Activated CD4-positive, alpha-beta memory T cell treated with anti-CD3 and anti-CD28 coated beads for 36 hours (primary cell): Measurements from ENCODE around the gene CHST3. TPM values are rescaled to one million over a fixed set of nuclear protein-coding genes. Genes with fewer than 3 reads are reported as not detected.

Source experiments
- CTCF ChIA-PET: fragments of 350-600 bp; sonication (Branson Sonifier 250); formaldehyde crosslinking; loops from one replicate; lab custom pipeline; 2021; ENCODE audit warnings: antibody characterized with exemption, inconsistent platforms; lab: Charles Lee
- POLR2A ChIA-PET: fragments of 350-600 bp; sonication (Branson Sonifier 250); formaldehyde crosslinking; loops from one replicate; lab custom pipeline; 2021; ENCODE audit warnings: antibody characterized with exemption; lab: Charles Lee
- DNase-seq: peaks from one replicate; pipeline ENCODE4 v3.0.0-alpha.2; 2020
- H3K27ac Mint-ChIP-seq: one replicate; pipeline ENCODE4 v1.8.0; 2021; ENCODE audit warnings: mixed read lengths
- H3K27me3 Mint-ChIP-seq: one replicate; pipeline ENCODE4 v1.8.0; 2021; ENCODE audit warnings: mixed read lengths
- H3K36me3 Mint-ChIP-seq: one replicate; pipeline ENCODE4 v1.8.0; 2021; ENCODE audit warnings: mixed read lengths
- H3K4me1 Mint-ChIP-seq: one replicate; pipeline ENCODE4 v1.8.0; 2021; ENCODE audit warnings: low read depth, mixed read lengths
- H3K4me3 Mint-ChIP-seq: one replicate; pipeline ENCODE4 v1.8.0; 2021; ENCODE audit warnings: mild to moderate bottlenecking, mixed read lengths
- H3K9me3 Mint-ChIP-seq: one replicate; pipeline ENCODE4 v1.8.0; 2021; ENCODE audit warnings: mixed read lengths
- intact Hi-C: fragments of 100-400 bp; cut with micrococcal nuclease; formaldehyde crosslinking; loops from one replicate; pipeline ENCODE4 v1.15.1; 2023
- total RNA-seq, 2 experiments: library from RNA; stranded (reverse); gene quantifications; one replicate each; pipeline ENCODE4 v1.2.3, GENCODE V29; 2021

Gene CHST3
- total RNA-seq, 2 experiments from 2014 or later, result 0.19 to 0.31 TPM

GRCh38 chr10:72045586-72045985, 81.4 kb downstream of the CHST3 start:
- no peak overlapping the region for H3K27ac Mint-ChIP-seq

GRCh38 chr10:72048450-72049124, 84.4 kb downstream of the CHST3 start:
- Mint-ChIP-seq H3K27me3 (no peaks in the 10 kb centered on the region), H3K36me3 (no peaks in the 10 kb centered on the region), H3K27ac (no peak overlapping the region), H3K4me1 (peaks cover 4% of the 10 kb centered on the region), H3K9me3 (peaks cover 11% of the 10 kb centered on the region), H3K4me3 (no peak overlapping the region)
- ChIA-PET CTCF (interaction anchor here (0.5 to 9.1 kb wide), 99 partner anchors 8 to 1933 kb away, joined by 3 to 126 read pairs (median 4); partner anchors contain the start of genes ANAPC16, ASCC1, CHST3 and PSAP), POLR2A (interaction anchor here (1.0 kb wide), 2 partner anchors 227 to 287 kb away, joined by 3 to 4 read pairs; no protein-coding TSS in a partner anchor)
- intact Hi-C loops, result loop anchor here (1.0 to 2.0 kb wide), 5 partner anchors 78 to 292 kb away; no protein-coding TSS in a partner anchor
- DNase-seq, result peak; percentile 95

More at GRCh38 chr10:72045586-72045985, 81.4 kb downstream of the CHST3 start:
- CTCF ChIA-PET, result interaction anchor here (1.1 to 9.1 kb wide), 3 partner anchors 148 to 150 kb away, joined by 4 to 126 read pairs (median 4); no protein-coding TSS in a partner anchor
- Mint-ChIP-seq H3K27me3 (no peaks in the 10 kb centered on the region), H3K36me3 (no peaks in the 10 kb centered on the region), H3K4me3 (no peak overlapping the region), H3K4me1 (peaks cover 4% of the 10 kb centered on the region), H3K9me3 (peaks cover 11% of the 10 kb centered on the region)
- DNase-seq, result no peak
- intact Hi-C loops, result no loop called here
- POLR2A ChIA-PET, result no interaction called here

GRCh38 chr10:72049472-72049871, 85.3 kb downstream of the CHST3 start:
- no peak overlapping the region for H3K4me3 Mint-ChIP-seq
- POLR2A ChIA-PET, result interaction anchor here (0.6 kb wide), 1 partner anchor 294 kb away, joined by 6 read pairs; no protein-coding TSS in a partner anchor
- CTCF ChIA-PET, result interaction anchor here (1.0 to 9.1 kb wide), 38 partner anchors 10 to 642 kb away, joined by 3 to 126 read pairs (median 5); partner anchors contain the start of genes ANAPC16, ASCC1, CHST3 and MCU

GRCh38 chr10:72049969-72050781, 86.0 kb downstream of the CHST3 start:
- Mint-ChIP-seq H3K27ac (no peak overlapping the region), H3K27me3 (no peaks in the 10 kb centered on the region), H3K4me3 (no peak overlapping the region), H3K36me3 (no peaks in the 10 kb centered on the region), H3K4me1 (peaks cover 6% of the 10 kb centered on the region), H3K9me3 (peaks cover 11% of the 10 kb centered on the region)
- POLR2A ChIA-PET, result interaction anchor here (0.6 kb wide), 1 partner anchor 293 kb away, joined by 6 read pairs; no protein-coding TSS in a partner anchor
- intact Hi-C loops, result loop anchor here (2.0 kb wide), 1 partner anchor 77 kb away; no protein-coding TSS in a partner anchor
- DNase-seq, result no peak
- CTCF ChIA-PET, result interaction anchor here (0.6 to 9.1 kb wide), 15 partner anchors 12 to 642 kb away, joined by 3 to 126 read pairs (median 14); partner anchors contain the start of gene MCU

More at GRCh38 chr10:72049472-72049871, 85.3 kb downstream of the CHST3 start:
- Mint-ChIP-seq H3K4me1 (peaks cover 4% of the 10 kb centered on the region), H3K36me3 (no peaks in the 10 kb centered on the region), H3K27ac (no peak overlapping the region), H3K27me3 (no peaks in the 10 kb centered on the region), H3K9me3 (peaks cover 11% of the 10 kb centered on the region)
- intact Hi-C loops, result loop anchor here (2.0 kb wide), 1 partner anchor 77 kb away; no protein-coding TSS in a partner anchor
- no peak for DNase-seq

GRCh38 chr10:72050873-72051272, 86.7 kb downstream of the CHST3 start:
- H3K4me3 Mint-ChIP-seq, result no peak overlapping the region
- H3K27ac Mint-ChIP-seq, result no peak overlapping the region
- H3K9me3 Mint-ChIP-seq, result peaks cover 11% of the 10 kb centered on the region
- DNase-seq, result no peak
- peaks cover 6% of the 10 kb centered on the region for H3K4me1 Mint-ChIP-seq
- intact Hi-C loops, result no loop called here
- H3K36me3 Mint-ChIP-seq, result no peaks in the 10 kb centered on the region
- POLR2A ChIA-PET, result no interaction called here
- no peaks in the 10 kb centered on the region for H3K27me3 Mint-ChIP-seq
- CTCF ChIA-PET, result interaction anchor here (0.6 to 9.1 kb wide), 5 partner anchors 12 to 292 kb away, joined by 3 to 126 read pairs (median 39); no protein-coding TSS in a partner anchor

DNA sequence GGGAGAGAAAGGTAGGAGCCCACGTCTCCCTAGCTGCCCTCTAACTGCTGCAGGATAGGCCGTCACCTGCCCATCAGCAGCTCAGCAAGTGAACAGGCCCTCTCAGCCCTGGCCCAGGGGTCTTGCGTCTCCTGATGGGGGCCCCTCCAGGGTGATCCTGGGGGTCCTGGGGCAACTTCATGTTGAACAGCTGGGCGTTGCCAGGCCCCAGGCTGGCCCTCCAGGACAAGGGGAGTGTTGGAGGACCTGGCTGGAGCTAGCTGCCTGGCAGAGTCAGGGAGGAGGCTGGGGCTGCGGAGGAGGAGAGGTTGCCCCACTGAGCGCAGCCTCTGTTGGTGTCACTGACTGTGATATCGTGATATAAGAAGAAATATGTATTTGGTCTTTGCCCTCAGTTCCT, 89.5 kb downstream of the CHST3 start:
- Mint-ChIP-seq H3K27me3 (no peaks in the 10 kb centered on the region), H3K27ac (no peak overlapping the region), H3K9me3 (peaks cover 6% of the 10 kb centered on the region), H3K4me1 (peaks cover 6% of the 10 kb centered on the region), H3K4me3 (no peak overlapping the region), H3K36me3 (no peaks in the 10 kb centered on the region)
- intact Hi-C loops, result no loop called here
- no peak for DNase-seq
- ChIA-PET POLR2A (no interaction called here), CTCF (interaction anchor here (9.1 kb wide), 1 partner anchor 156 kb away, joined by 126 read pairs; no protein-coding TSS in a partner anchor)

GRCh38 chr10:72056113-72056512, 91.9 kb downstream of the CHST3 start:
- POLR2A ChIA-PET, result no interaction called here
- Mint-ChIP-seq H3K4me3 (no peak overlapping the region), H3K27ac (no peak overlapping the region), H3K4me1 (peaks cover 25% of the 10 kb centered on the region), H3K27me3 (no peaks in the 10 kb centered on the region), H3K36me3 (peaks cover 5% of the 10 kb centered on the region), H3K9me3 (no peaks in the 10 kb centered on the region)
- no peak for DNase-seq
- intact Hi-C loops, result no loop called here
- CTCF ChIA-PET, result interaction anchor here (2.5 kb wide), 1 partner anchor 8 kb away, joined by 10 read pairs; no protein-coding TSS in a partner anchor

DNA sequence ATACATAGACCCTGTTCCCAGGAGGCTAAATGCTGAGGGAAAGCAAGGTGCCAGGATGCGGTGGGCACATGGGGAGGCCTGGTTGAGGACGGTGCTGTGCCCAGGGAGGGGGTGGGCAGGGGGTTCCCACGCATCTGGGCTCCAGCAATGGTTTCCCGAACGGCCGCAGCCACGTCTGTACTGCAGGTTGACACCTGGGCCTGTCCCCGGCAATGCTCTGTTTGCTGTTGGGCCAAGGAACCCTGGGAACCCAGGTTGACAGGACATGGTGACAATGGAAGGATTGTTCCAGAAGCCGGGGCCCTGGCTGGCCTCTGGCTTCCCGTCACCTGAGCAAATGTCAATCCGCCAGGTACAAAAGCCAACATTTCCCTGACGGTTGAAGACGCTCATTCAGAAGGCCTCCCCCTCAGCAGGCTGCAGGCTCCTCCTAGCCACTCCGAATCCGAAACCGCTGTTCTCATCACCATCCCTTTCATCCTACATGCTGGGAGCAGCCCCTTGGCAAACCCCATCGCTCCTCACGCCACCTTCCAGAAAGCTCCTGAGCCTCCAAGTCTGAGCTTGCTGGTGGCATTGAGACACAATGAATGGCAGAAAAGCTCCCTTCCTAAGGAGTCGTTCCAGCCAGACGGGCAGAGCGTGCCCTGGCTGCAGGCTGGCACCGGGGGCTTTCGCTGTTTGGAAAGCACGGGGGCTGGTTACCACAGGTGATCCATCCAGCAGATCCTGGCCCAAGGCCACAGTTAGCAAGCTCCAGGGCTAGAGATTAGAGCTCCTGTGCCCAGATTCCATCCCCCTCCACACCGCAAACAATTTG, 92.9 kb downstream of the CHST3 start:
- intact Hi-C loops, result no loop called here
- CTCF ChIA-PET, result interaction anchor here (2.5 kb wide), 1 partner anchor 9 kb away, joined by 10 read pairs; no protein-coding TSS in a partner anchor
- H3K9me3 Mint-ChIP-seq, result no peaks in the 10 kb centered on the region

DNA sequence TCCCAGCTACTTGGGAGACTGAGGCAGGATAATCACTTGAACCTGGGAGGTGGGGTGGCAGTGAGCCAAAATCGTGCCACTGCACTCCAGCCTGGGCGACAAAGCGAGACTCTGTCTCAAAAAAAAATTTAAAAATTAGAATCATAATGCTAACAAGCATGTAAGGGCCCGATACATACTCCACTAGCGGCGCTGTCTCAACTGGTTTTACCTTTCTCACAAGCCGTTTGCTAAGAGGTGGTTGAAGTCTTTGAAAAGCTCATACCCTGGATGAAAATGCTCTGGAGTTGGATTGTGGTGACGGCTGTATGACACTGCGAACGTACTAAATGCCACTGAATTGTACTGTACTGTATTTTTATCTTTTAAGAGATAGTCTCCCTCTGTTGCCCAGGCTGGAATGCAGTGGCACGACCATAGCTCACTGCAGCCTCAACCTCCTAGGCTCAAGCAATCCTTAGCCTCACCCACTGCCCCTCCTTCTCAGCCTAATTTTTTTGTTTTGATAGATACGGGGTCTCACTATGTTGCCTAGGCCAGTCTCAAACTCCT, 94.2 kb downstream of the CHST3 start:
- no peak for DNase-seq
- CTCF ChIA-PET, result interaction anchor here (1.0 to 2.8 kb wide), 2 partner anchors 10 to 282 kb away, joined by 4 to 18 read pairs; no protein-coding TSS in a partner anchor
- Mint-ChIP-seq H3K4me1 (peaks cover 29% of the 10 kb centered on the region), H3K36me3 (peaks cover 16% of the 10 kb centered on the region), H3K27me3 (no peaks in the 10 kb centered on the region), H3K27ac (peak overlapping the region; percentile 56), H3K4me3 (no peak overlapping the region), H3K9me3 (no peaks in the 10 kb centered on the region)
- intact Hi-C loops, result no loop called here
- POLR2A ChIA-PET, result no interaction called here

More for the DNA sequence above, 92.9 kb downstream of the CHST3 start:
- Mint-ChIP-seq H3K36me3 (peaks cover 11% of the 10 kb centered on the region), H3K27me3 (no peaks in the 10 kb centered on the region), H3K4me3 (no peak overlapping the region), H3K4me1 (peaks cover 26% of the 10 kb centered on the region), H3K27ac (no peak overlapping the region)
- POLR2A ChIA-PET, result no interaction called here
- no peak for DNase-seq

DNA sequence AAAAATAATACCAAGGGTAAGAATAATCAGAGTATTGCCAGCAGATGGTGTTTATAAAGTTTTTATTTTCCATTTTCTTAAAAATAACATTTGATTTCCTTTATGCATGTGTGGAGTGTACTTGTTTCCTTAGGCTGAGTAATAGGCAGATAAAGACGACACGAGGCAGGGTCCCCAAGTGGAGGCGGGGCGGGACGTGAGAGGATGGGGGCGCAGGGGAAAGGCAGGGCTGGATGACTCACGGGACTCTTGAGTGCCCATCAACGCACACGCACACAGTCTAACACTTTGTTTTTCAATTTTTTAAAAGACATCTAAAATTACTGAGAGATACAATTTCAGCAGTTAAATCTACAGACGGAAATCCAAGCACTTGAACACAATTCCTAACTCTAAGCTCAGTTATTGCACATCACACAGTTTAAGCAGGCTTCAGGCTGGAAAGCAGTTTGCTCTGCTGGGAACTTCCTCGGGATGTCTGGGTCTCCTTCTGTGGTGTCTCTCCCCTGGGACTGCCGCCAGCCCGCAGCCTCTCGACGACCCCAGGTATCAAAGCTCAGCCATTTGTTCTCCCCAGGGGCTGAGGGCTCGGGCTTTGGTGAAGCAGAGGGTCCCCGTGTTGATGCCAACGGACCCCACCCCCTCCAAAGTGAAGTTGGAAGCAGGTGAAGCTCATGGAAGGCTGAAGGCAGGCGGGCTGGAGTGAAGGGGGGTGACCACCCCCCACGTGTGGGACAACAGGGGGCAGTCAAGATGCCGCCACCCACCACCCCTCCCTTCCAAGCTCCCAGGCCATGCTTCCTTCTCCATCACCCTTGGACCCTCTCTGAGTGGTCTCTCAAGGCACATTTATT, 95.0 kb downstream of the CHST3 start:
- H3K27me3 Mint-ChIP-seq, result no peaks in the 10 kb centered on the region
- ChIA-PET POLR2A (interaction anchor here (1.1 kb wide), 1 partner anchor 10 kb away, joined by 5 read pairs; no protein-coding TSS in a partner anchor), CTCF (interaction anchor here (1.0 to 2.8 kb wide), 2 partner anchors 11 to 278 kb away, joined by 4 to 18 read pairs; no protein-coding TSS in a partner anchor)
- peak overlapping the region; percentile 56 for H3K27ac Mint-ChIP-seq
- H3K4me3 Mint-ChIP-seq, result no peak overlapping the region
- DNase-seq, result peak; percentile 58
- no peaks in the 10 kb centered on the region for H3K9me3 Mint-ChIP-seq
- H3K36me3 Mint-ChIP-seq, result peaks cover 22% of the 10 kb centered on the region
- intact Hi-C loops, result no loop called here
- peaks cover 29% of the 10 kb centered on the region for H3K4me1 Mint-ChIP-seq
